Esophagus squamous epithelium (tissue), 4 donors: Measurements from ENCODE around the gene ZGPAT.

Source experiments
- POLR2A ChIP-seq, 4 donors: fragments of 450-650 bp; IDR thresholded peaks; one replicate each; pipeline ENCODE4 v1.6.1; 2017; ENCODE audit warnings: antibody characterized with exemption in 4 of 4, mild to moderate bottlenecking in 4 of 4, moderate library complexity in 3 of 4
- TF ChIP-seq, protein P1 (sequence below), 6 experiments: fragments of 450-650 bp in 4 of 6; fragments of 200-600 bp in 2 of 6; sonication (generic) in 2 of 6; IDR thresholded peaks; one replicate each; pipeline ENCODE4 v1.5.1; 2016 to 2019; ENCODE audit warnings: antibody characterized with exemption in 6 of 6, mild to moderate bottlenecking in 4 of 6, moderate library complexity in 4 of 6

DNA sequence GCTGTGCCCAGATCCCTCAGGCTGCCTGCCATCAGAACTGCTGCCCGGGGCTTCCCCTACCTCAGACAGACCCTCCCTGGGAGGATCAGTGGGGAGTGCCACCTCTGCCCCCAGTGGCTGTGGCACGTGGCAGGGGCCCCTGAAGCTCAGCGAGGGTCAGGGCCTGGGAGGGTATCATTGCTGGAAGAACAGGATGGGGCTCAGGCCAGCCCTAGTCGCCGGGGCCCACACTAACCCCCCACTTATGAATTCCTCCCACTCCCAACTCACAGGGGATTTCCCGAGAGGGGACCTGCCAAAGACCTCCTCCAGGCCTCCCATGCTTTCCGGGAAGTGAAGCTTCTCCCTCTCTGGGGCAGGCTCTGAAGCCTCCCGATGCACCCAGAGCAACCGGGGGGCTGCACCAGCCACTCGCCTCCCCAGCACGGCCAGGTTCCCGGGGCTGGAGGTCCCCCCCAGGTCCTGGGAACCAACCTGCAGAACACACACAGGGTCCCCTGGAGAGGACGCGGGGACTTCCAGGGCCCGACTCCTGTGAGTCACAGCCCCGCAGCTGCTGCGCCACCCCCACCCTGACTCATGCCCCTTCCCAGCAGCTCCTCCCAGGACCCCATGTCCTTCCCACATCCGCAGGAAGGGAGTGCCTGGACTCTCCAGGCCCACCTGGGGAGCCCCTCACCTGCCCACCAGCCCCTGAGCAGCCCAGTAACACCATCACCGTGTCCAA, 8.9 kb upstream of the ZGPAT start:
- TF ChIP-seq, protein P1, sequence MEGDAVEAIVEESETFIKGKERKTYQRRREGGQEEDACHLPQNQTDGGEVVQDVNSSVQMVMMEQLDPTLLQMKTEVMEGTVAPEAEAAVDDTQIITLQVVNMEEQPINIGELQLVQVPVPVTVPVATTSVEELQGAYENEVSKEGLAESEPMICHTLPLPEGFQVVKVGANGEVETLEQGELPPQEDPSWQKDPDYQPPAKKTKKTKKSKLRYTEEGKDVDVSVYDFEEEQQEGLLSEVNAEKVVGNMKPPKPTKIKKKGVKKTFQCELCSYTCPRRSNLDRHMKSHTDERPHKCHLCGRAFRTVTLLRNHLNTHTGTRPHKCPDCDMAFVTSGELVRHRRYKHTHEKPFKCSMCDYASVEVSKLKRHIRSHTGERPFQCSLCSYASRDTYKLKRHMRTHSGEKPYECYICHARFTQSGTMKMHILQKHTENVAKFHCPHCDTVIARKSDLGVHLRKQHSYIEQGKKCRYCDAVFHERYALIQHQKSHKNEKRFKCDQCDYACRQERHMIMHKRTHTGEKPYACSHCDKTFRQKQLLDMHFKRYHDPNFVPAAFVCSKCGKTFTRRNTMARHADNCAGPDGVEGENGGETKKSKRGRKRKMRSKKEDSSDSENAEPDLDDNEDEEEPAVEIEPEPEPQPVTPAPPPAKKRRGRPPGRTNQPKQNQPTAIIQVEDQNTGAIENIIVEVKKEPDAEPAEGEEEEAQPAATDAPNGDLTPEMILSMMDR (IDR thresholded peaks at IDR 0.05), result no peak
- no peak for TF ChIP-seq POLR2A (IDR thresholded peaks at IDR 0.05)
